AG04450 (cell line): ENCODE data around the gene RNF213. TPM values are rescaled to one million over a fixed set of nuclear protein-coding genes. Genes with fewer than 3 reads are reported as not detected.
"Not testable (repeated sequence)": the region's sequence is repeated elsewhere in the genome, so short reads cannot be mapped to it uniquely, and the experiment has no call there.

ENCODE experiments used
- CTCF ChIA-PET: fragments of 300-600, 350-600 bp; formaldehyde crosslinking; extraction: SDS; loops from one replicate; lab custom pipeline; 2022; ENCODE audit warnings: antibody characterized with exemption, inconsistent platforms; lab: Charles Lee
- POLR2A ChIA-PET: fragments of 350-600 bp; formaldehyde crosslinking; extraction: SDS; loops from one replicate; lab custom pipeline; 2021; ENCODE audit warnings: antibody characterized with exemption, inconsistent platforms; lab: Yijun Ruan, JAX
- DNase-seq: peaks from one replicate; pipeline ENCODE4 v3.0.0-alpha.2; 2011; ENCODE audit warnings: low read depth, low spot score
- H3K27ac ChIP-seq: one replicate; pipeline ENCODE4 v1.5.1; 2012; ENCODE audit warnings: low read depth, low read length, control low read depth
- H3K27me3 ChIP-seq: one replicate; pipeline ENCODE4 v1.6.0; 2012; ENCODE audit warnings: low read length; ENCODE audit not compliant: control insufficient read depth, insufficient read depth
- H3K4me3 ChIP-seq: 2 replicates; pipeline ENCODE4 v1.5.1; 2011; ENCODE audit warnings: mild to moderate bottlenecking, low read depth, low read length, control low read depth
- H3K9me3 ChIP-seq: 2 replicates; pipeline ENCODE4 v1.5.1; 2012; ENCODE audit warnings: low read length; ENCODE audit not compliant: control insufficient read depth, insufficient read depth
- CTCF ChIP-seq: IDR thresholded peaks from 2 replicates; pipeline ENCODE4 v1.5.1; 2011; ENCODE audit warnings: low read depth, low read length, control low read depth, inconsistent platforms
- polyA plus RNA-seq: library from polyadenylated mRNA; depleted of rRNA; stranded (reverse); fragments of >200 nt; gene quantifications from 2 replicates; pipeline ENCODE4 v1.2.3, GENCODE V29; 2011

The RNF213 gene
- polyA plus RNA-seq, 1 experiment = 46.8 TPM

- no peak for TF ChIP-seq CTCF
- Histone ChIP-seq H3K9me3 (no peaks in the 10 kb centered on the region; the same call in 1 of the 2 replicates), H3K27me3 (no peaks in the 10 kb centered on the region), H3K27ac (no peak overlapping the region), H3K4me3 (no peak overlapping the region)
- ChIA-PET POLR2A (no interaction called here), CTCF (no interaction called here)
- DNase-seq = no peak
Observed at GRCh38 chr17:80320496-80320895, 59.8 kb downstream of the RNF213 start.

GRCh38 chr17:80322864-80323263, 62.2 kb downstream of the RNF213 start:
- Histone ChIP-seq H3K27ac (no peak overlapping the region), H3K4me3 (no peak overlapping the region), H3K9me3 (no peaks in the 10 kb centered on the region; the same call in 1 of the 2 replicates), H3K27me3 (no peaks in the 10 kb centered on the region)
- TF ChIP-seq CTCF = no peak
- POLR2A ChIA-PET = no interaction called here
- DNase-seq = no peak
- CTCF ChIA-PET = no interaction called here

GRCh38 chr17:80323982-80324381, 63.3 kb downstream of the RNF213 start:
- TF ChIP-seq CTCF = no peak
- H3K27me3 ChIP-seq = no peaks in the 10 kb centered on the region
- DNase-seq = no peak
- ChIA-PET POLR2A (no interaction called here), CTCF (no interaction called here)
- no peaks in the 10 kb centered on the region; the same call in 1 of the 2 replicates for H3K9me3 ChIP-seq
- no peak overlapping the region for H3K4me3 ChIP-seq
- H3K27ac ChIP-seq = no peak overlapping the region

GRCh38 chr17:80327518-80327917, 66.9 kb downstream of the RNF213 start:
- no peak overlapping the region for H3K27ac ChIP-seq
- no peak for TF ChIP-seq CTCF
- H3K27me3 ChIP-seq = no peaks in the 10 kb centered on the region
- no peaks in the 10 kb centered on the region; the same call in 1 of the 2 replicates for H3K9me3 ChIP-seq
- no peak for DNase-seq
- CTCF ChIA-PET = no interaction called here
- no peak overlapping the region for H3K4me3 ChIP-seq
- POLR2A ChIA-PET = no interaction called here

GRCh38 chr17:80328634-80329380, 68.2 kb downstream of the RNF213 start:
- no peak for DNase-seq
- no peak overlapping the region for H3K4me3 ChIP-seq
- no peak for TF ChIP-seq CTCF
- H3K27ac ChIP-seq = no peak overlapping the region
- H3K9me3 ChIP-seq = no peaks in the 10 kb centered on the region; the same call in 1 of the 2 replicates
- no peaks in the 10 kb centered on the region for H3K27me3 ChIP-seq
- ChIA-PET POLR2A (no interaction called here), CTCF (no interaction called here)

GRCh38 chr17:80329421-80329820, 68.8 kb downstream of the RNF213 start:
- POLR2A ChIA-PET, DNase-seq, H3K9me3 ChIP-seq, H3K4me3 ChIP-seq, CTCF ChIA-PET, H3K27me3 ChIP-seq, H3K27ac ChIP-seq: not testable (repeated sequence)
